Cerebellar nuclear complex (tissue), 1 donor: Measurements from ENCODE around the gene KRTAP5-10.
"Not testable (repeated sequence)": the region's sequence is repeated elsewhere in the genome, so short reads cannot be mapped to it uniquely, and the experiment has no call there.

ENCODE experiments used
- DNase-seq, 2 experiments: peaks; one replicate each; lab custom pipeline; 2025; lab: John Stamatoyannopoulos, UW

KRTAP5-10 gene

GRCh38 chr11:71572811-71573210, 7.4 kb downstream of the KRTAP5-10 start:
- DNase-seq = no peak

DNA sequence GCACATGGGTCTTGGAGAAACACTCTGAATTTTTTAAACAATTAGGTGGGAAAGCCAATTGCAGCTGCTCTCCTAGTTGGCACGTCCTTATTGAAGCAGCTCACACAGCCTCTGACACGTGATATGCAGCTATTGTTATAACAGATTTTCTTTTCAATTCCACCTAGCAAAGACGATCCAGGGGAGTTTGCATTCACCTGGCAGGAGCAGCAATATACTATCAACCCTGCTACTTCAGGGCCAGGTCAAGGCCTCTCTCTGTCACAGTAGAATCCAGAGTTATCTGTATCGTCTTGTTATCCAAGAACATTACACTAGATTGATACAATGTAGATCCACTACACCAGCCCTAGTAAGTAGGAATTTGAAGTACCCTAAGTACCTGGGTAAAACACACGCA, 9.1 kb downstream of the KRTAP5-10 start:
- no peak for DNase-seq

DNA sequence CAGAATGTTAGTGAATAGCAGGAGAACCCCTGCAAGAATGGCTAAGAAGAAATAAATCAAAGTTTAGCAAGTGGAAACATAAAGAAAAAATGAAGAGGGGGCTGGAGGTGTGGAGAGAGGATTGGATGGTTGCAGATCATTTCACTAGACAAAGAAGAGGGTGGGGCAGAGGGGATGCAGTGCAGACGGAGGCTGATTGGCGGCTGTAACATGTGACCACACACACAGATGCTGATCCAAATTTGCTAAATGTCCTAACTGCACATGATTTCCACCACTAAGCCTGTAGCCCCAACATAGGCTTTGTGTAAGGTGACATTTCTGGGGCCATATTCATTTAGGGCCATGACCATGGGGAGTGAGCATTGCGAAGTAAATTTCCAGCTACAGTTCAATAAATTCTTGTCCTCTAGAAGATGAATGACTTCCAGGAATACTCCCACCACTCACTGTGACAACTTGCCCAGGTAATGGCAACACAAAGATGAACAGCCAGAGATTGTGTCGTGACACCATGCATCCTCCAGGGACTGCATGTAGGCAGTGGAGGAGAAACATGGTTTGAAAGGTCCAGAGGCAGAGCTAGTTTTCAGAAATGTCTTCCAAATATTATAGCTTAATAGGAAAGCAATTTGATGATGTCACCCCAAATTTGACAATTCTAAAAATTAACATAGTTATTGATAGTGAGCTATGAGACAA, 10.5 kb downstream of the KRTAP5-10 start:
- no peak for DNase-seq

DNA sequence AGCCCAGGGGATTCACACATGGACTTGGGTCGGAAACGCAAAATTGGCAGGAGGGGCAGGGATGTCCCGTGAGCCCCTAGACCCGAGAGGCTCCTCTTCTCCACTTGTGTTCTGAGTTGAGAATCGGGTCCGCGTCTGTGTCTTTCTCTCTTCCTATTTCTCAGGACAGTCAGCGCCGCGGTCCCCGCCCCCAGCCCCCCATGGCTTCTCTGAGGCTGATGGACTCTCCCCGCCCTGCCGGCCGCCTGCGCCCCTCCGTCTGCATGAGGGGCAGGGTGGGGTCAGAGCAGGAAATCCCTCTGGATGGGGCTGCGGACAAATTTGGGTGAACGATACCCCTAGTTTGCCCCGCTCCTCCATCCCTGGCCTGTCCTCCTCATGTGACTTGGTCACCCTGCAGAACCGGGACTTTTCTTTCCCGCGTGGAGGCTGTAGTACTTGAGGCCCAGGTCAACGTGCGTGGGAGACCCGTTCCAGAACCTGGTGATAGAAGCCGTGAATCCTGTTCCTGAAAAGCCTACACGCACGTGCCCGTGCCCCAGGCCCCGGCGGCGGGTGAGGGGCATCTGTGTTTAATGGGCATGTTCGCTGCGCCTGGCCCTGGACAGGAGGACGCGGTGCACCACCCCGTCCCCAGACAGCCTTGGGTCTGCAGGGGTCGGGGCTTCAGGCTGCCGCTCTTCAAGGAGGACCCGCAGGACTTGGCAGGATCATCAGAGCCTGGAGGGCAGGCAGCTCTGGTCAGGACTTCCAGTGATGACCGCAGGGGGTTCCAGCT, 11.5 kb downstream of the KRTAP5-10 start:
- not testable (repeated sequence) for DNase-seq

GRCh38 chr11:71577469-71578004, 12.2 kb downstream of the KRTAP5-10 start:
- DNase-seq = no peak

DNA sequence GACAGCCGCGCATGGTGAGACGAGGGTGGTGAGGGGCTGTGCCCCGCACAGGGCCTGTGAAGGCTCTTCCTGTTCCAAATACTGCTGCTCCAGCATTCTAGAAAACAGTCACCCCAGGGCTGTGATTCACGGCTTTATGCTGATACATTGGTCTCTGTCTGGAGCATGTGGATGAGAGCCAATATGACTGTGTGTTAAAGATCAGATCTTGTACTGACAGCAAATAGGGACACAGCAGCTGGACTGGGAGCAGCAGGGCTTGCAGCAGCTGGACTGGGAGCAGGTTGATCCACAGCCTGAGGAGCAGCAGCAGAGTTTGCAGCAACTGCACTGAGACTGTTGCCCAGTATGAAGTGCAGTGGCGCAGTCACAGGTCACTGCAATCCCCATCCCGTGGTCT, 14.2 kb downstream of the KRTAP5-10 start:
- not testable (repeated sequence) for DNase-seq

GRCh38 chr11:71580057-71581003, 15.0 kb downstream of the KRTAP5-10 start:
- peak in 1 of 2 experiments; percentile 38 for DNase-seq

DNA sequence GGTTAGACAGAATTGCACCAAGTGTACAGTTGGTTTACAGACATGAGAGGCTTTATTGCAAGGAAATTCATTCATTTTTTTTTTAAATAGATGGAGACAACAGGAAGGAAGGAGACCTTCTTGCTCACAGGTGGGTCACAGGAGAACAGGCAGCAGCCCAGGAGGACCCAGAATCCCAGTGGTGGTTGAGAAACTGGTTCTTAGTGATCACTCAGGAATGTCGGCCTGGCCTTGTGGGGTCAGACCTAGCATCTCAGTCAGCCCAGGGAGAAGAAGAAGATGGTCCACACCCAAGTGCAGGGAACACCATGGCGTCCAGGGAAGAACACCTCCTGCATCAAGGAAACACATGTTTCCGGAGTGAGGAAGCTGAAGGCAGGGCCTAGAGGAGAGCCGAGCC, 16.5 kb downstream of the KRTAP5-10 start:
- DNase-seq = no peak

- no peak for DNase-seq
Measured at GRCh38 chr11:71582309-71582895, 17.0 kb downstream of the KRTAP5-10 start, which contains the start of gene KRTAP5-11. TSS of gene KRTAP5-11 (minus strand) at chr11:71582875. CDS start at chr11:71582837, 38 bp downstream.

GRCh38 chr11:71582969-71583368, 17.6 kb downstream of the KRTAP5-10 start:
- DNase-seq = not testable (repeated sequence)

DNA sequence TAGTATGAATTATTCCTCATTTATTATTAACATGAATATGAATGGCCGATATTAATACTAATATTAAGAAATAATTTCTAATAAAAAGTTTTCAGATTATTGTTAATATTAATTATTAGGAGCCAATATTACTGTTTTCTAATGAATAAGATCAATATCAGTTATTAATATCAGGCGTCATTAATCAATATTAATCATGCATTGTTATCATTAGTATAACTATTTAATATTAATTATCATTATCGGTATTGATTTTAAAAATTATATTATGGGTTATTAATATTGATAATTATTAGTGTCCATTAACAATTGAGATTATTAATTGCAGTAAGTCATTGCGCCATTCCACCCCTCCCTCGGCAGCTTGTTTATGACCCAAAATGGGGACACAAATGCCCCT, 20.3 kb downstream of the KRTAP5-10 start:
- not testable (repeated sequence) for DNase-seq

DNA sequence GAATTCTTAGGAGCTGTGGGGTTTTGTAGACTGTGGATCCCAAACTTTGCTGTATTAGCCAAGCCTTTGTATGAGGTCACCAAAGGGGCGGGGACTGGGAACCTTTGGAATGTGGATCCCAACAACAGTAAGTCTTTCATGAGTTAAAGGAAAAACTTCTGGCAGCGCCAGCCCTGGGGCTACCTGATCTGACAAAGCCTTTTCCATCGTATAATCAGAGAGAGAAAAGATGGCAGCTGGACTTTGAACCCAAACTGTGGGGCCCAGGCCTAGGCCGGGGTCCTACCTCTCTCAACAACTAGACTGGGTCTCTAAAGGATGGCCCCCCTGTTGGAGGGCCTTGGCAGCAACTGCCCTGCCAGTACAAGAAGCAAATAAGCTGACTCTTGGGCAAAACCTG, 23.0 kb downstream of the KRTAP5-10 start:
- DNase-seq = not testable (repeated sequence)

DNA sequence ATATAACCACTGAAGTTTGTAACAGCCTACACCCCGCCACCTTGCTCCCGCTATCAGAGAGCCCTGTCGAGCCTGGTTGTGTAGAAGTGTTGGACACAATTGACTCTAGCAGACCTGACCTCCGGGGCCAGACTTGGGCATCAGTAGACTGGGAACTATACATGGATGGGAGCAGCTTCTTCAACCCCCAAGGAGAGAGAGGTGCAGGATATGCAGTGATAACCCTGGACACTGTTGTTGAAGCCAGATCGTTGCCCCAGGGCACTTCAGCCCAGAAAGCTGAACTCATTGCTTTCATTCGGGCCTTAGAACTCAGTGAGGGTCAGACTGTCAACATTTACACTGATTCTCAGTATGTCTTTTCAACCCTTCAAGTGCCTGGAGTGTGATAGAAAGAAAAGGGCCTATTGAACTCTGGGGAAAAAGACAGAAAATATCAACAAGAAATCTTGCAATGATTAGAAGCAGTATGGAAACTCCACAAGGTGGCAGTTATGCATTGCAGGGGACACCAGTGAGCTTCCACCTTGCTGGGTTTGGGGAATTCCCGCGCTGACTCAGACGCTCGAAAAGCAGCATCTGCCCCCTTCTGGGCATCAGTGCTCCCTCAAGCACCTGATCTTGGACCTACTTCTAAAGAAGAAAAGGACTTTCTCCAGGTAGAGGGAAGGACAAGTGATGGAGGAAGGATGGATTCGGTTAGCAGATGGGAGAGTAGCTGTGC, 23.6 kb downstream of the KRTAP5-10 start:
- not testable (repeated sequence) for DNase-seq

GRCh38 chr11:71589546-71589920, 24.2 kb downstream of the KRTAP5-10 start:
- DNase-seq = not testable (repeated sequence)

- not testable (repeated sequence) for DNase-seq
Measured at GRCh38 chr11:71603221-71603620, 37.9 kb downstream of the KRTAP5-10 start.

DNA sequence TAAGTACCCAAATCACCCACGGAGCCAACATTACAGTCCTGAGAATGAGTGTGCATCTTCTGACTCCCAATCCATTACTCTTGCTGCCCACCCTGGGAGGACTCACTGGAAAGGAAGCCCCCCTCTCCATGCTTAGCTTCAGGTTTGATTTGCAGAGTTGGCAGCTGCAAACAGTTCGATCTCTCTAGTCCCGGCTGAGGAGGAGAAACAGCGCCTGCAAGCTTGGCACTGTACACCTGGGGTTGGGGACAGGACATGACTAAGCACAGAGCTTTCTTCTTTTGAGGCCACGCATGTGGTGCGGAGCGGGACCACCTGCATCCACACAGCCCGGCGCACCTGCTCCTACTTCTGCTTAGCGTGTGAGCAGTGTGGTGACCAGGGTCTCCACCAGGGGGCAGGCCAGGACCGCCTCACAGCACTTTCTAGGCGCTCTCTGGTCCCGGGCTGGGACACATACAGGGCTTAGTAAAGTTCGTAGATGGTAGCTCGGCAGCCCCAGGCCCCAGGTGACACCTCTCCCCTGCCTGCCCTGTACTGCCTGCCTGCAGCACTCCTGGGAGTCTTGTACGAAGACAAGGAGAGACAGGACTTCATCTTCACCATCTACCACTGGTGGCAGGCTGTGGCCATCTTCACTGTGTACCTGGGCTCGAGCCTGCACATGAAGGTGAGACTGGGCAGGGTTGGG, 39.6 kb downstream of the KRTAP5-10 start:
- not testable (repeated sequence) for DNase-seq

GRCh38 chr11:71606853-71607519, 41.6 kb downstream of the KRTAP5-10 start:
- DNase-seq = not testable (repeated sequence)

DNA sequence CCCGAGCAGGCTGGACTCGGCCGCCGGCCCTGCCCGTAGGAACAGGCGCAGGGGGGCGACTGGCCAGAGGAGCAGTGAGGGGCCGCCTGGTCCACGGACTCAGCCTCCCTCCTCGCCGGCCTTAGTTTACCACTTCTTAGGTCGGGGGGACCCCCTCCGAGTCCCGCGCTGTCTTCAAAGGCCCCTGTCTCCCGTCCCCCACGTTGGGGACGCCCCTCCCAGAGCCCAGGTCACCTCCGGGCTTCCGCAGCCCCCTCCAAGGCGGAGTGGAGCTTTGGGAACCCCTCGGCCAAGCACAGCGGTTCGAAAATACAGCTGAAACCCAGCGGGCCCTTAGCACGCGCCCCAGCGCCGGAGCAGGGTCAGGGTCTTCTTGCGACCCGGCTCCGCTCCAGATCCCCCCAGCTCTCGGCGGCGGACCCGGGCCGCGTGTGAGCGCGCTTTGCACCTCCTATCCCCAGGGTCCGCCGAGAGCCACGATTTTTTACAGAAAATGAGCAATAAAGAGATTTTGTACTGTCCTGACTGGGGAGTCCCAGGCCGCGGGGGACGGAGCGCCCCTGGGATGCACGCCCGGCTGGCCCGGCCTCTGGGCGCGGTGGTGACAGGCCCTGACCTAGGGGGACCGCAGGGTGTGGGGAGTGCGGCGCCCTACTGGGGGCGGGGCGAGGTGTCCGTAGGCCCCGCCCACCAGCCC, 42.3 kb downstream of the KRTAP5-10 start:
- DNase-seq = not testable (repeated sequence)

- not testable (repeated sequence) for DNase-seq
Measured at GRCh38 chr11:71608272-71608671, 42.9 kb downstream of the KRTAP5-10 start.
